DND-41 (cell line): ENCODE results near the gene TEX44.

ENCODE experiments used
- EZH2 ChIP-seq: IDR thresholded peaks from 3 replicates; pipeline ENCODE4 v1.6.1; 2012; ENCODE audit warnings: borderline replicate concordance, low read depth, mild to moderate bottlenecking, moderate library complexity, low read length, inconsistent platforms; ENCODE audit not compliant: severe bottlenecking
- TF ChIP-seq, protein P1 (sequence below): IDR thresholded peaks from 2 replicates; pipeline ENCODE4 v1.5.1; 2012; ENCODE audit warnings: borderline replicate concordance, low read length, moderate library complexity, mild to moderate bottlenecking; ENCODE audit not compliant: poor library complexity, severe bottlenecking; ENCODE audit errors: extremely low read depth

DNA sequence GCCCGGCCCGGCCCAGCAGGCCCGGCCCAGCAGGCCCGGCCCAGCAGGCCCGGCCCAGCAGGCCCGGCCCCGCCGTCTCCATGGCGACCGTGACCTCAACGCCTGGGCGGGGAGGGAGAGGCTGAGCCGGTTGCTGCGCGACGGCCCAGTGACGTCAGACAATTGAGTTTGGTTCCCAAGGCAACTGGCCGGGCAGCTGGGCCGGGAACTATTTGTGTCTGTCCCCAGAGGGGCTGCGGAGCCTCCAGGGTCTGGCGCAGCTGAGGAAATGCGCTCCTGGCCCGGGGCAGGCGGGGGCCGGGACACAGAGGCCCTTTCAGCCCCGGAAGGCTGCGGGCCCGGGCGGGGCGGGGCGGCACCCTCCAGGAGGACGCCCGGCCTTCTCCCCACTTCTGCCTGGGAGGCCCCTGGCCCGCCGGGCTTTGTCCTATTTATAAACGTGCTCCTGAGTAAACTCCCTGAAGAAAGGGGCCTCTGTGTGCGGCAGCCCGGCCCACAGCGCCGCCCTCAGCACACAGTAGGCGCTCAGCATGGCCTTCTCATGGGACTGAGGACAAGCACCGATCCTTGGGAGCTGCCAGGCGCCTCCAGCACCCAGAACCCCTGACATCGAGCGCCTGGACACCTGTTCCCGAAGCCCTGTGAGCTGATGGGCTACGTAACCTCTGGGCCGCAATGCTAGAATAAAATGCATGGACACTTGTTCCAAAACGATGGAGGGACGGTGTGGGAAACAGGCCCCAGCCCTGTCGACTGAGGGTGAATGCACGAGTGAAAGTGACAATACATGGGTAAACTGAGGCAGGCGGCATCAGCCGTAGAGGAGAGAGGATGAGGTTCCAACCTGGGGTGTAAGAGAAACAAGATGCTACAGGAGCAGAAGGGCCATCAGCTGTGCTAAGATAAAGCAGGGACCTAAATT is 12.3 kb downstream of the TEX44 start:
- TF ChIP-seq, protein P1, sequence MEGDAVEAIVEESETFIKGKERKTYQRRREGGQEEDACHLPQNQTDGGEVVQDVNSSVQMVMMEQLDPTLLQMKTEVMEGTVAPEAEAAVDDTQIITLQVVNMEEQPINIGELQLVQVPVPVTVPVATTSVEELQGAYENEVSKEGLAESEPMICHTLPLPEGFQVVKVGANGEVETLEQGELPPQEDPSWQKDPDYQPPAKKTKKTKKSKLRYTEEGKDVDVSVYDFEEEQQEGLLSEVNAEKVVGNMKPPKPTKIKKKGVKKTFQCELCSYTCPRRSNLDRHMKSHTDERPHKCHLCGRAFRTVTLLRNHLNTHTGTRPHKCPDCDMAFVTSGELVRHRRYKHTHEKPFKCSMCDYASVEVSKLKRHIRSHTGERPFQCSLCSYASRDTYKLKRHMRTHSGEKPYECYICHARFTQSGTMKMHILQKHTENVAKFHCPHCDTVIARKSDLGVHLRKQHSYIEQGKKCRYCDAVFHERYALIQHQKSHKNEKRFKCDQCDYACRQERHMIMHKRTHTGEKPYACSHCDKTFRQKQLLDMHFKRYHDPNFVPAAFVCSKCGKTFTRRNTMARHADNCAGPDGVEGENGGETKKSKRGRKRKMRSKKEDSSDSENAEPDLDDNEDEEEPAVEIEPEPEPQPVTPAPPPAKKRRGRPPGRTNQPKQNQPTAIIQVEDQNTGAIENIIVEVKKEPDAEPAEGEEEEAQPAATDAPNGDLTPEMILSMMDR = no peak
- no peak for TF ChIP-seq EZH2
